Sigmoid colon (tissue), 3 donors: ENCODE results near the gene ADAMTS3.

Source experiments
- CTCF ChIP-seq, 4 experiments: fragments of 450-650 bp in 3 of 4; fragments of 200-600 bp in 1 of 4; IDR thresholded peaks; one replicate each; pipeline ENCODE4 v1.5.1; 2016 to 2019; ENCODE audit warnings: antibody characterized with exemption in 4 of 4, mild to moderate bottlenecking in 3 of 4, moderate library complexity in 2 of 4
- POLR2A ChIP-seq, 2 donors: fragments of 450-650 bp; IDR thresholded peaks; one replicate each; pipeline ENCODE4 v1.6.1; 2016; ENCODE audit warnings: antibody characterized with exemption in 2 of 2, mild to moderate bottlenecking in 2 of 2, moderate library complexity in 2 of 2

- TF ChIP-seq CTCF (IDR thresholded peaks at IDR 0.05): no peak
- TF ChIP-seq POLR2A (IDR thresholded peaks at IDR 0.05): no peak
Observed at GRCh38 chr4:72529148-72529822, 39.7 kb downstream of the ADAMTS3 start.
